Embryonic facial prominence (tissue), 1 donor: ENCODE measurements around the gene FBXW12.
"Not testable (repeated sequence)": the region's sequence is repeated elsewhere in the genome, so short reads cannot be mapped to it uniquely, and the experiment has no call there.

ENCODE experiments used
- DNase-seq: peaks from one replicate; pipeline ENCODE4 v3.0.0-alpha.2; 2016; ENCODE audit errors: extremely low spot score

FBXW12 gene

GRCh38 chr3:48371651-48372376 is at the start of gene FBXW12:
Gene FBXW12 (plus strand): TSS chr3:48372219. CDS start chr3:48372768, 549 bp downstream.
- DNase-seq: no peak

- not testable (repeated sequence) for DNase-seq
Observed at GRCh38 chr3:48331706-48332435, 40.1 kb upstream of the FBXW12 start.

- not testable (repeated sequence) for DNase-seq
Observed at GRCh38 chr3:48333346-48334245, 38.4 kb upstream of the FBXW12 start, which contains the start of gene SPINK8. Gene SPINK8 (minus strand): TSS chr3:48333661. CDS start chr3:48328341, 5,320 bp downstream.

GRCh38 chr3:48334605-48335004 is 37.4 kb upstream of the FBXW12 start:
- no peak for DNase-seq

GRCh38 chr3:48335286-48335685 is 36.7 kb upstream of the FBXW12 start:
- not testable (repeated sequence) for DNase-seq

GRCh38 chr3:48337536-48337935 is 34.5 kb upstream of the FBXW12 start:
- not testable (repeated sequence) for DNase-seq

GRCh38 chr3:48338635-48339034 is 33.4 kb upstream of the FBXW12 start:
- DNase-seq: no peak

- no peak for DNase-seq
Observed at GRCh38 chr3:48343432-48343831, 28.6 kb upstream of the FBXW12 start.

- DNase-seq: no peak
Observed at GRCh38 chr3:48344867-48345507, 27.0 kb upstream of the FBXW12 start.

- no peak for DNase-seq
Observed at GRCh38 chr3:48345946-48346572, 26.0 kb upstream of the FBXW12 start.

GRCh38 chr3:48347500-48347899 is 24.5 kb upstream of the FBXW12 start:
- no peak for DNase-seq

GRCh38 chr3:48352546-48352945 is 19.5 kb upstream of the FBXW12 start:
- no peak for DNase-seq

- DNase-seq: no peak
Observed at GRCh38 chr3:48353987-48354386, 18.0 kb upstream of the FBXW12 start.

- DNase-seq: no peak
Observed at GRCh38 chr3:48356419-48356818, 15.6 kb upstream of the FBXW12 start.

GRCh38 chr3:48361928-48362327 is 10.1 kb upstream of the FBXW12 start:
- DNase-seq: no peak

GRCh38 chr3:48364840-48365239 is 7.2 kb upstream of the FBXW12 start:
- no peak for DNase-seq

- no peak for DNase-seq
Observed at GRCh38 chr3:48367201-48367600, 4.8 kb upstream of the FBXW12 start.

GRCh38 chr3:48369693-48370332 is 2.2 kb upstream of the FBXW12 start:
- no peak for DNase-seq

- DNase-seq: no peak
Observed at GRCh38 chr3:48370333-48370713, 1.7 kb upstream of the FBXW12 start.

- DNase-seq: no peak
Observed at GRCh38 chr3:48372377-48372770, 355 bp downstream of the FBXW12 start.
